GM18870 (cell line): Measurements from ENCODE around the gene NUDT2.

Source experiments
- ATAC-seq: cut with Tn5 transposase; IDR thresholded peaks from one replicate; pipeline ENCODE4 v1.9.1; 2021; ENCODE audit warnings: moderate library complexity; ENCODE audit not compliant: unreplicated experiment

The NUDT2 gene

GRCh38 chr9:34370335-34370969 lies 41.1 kb downstream of the NUDT2 start:
- no peak for ATAC-seq

- no peak for ATAC-seq
Observed at GRCh38 chr9:34370970-34371880, 41.9 kb downstream of the NUDT2 start.

GRCh38 chr9:34371886-34372466 lies 42.6 kb downstream of the NUDT2 start:
- no peak for ATAC-seq

GRCh38 chr9:34372467-34373011 lies 43.2 kb downstream of the NUDT2 start:
- ATAC-seq, result no peak

GRCh38 chr9:34373749-34374148 lies 44.4 kb downstream of the NUDT2 start:
- ATAC-seq, result no peak

- no peak for ATAC-seq
Observed at GRCh38 chr9:34374339-34374738, 45.0 kb downstream of the NUDT2 start.

- no peak for ATAC-seq
Observed at GRCh38 chr9:34374905-34375552, 45.7 kb downstream of the NUDT2 start.

GRCh38 chr9:34375901-34376595 lies 46.7 kb downstream of the NUDT2 start:
- ATAC-seq, result no peak

GRCh38 chr9:34376596-34377403 lies 47.4 kb downstream of the NUDT2 start, which contains the start of gene MYORG:
Gene MYORG, minus strand, starts transcription at chr9:34376898. Its CDS starts 3,955 bp downstream, at chr9:34372943.
- peak; percentile 79 for ATAC-seq

- no peak for ATAC-seq
Observed at GRCh38 chr9:34377404-34377746, 48.0 kb downstream of the NUDT2 start.

- ATAC-seq, result no peak
Observed at GRCh38 chr9:34378376-34379060, 49.1 kb downstream of the NUDT2 start.

- ATAC-seq, result no peak
Observed at GRCh38 chr9:34379334-34380033, 50.1 kb downstream of the NUDT2 start.

GRCh38 chr9:34380034-34380510 lies 50.7 kb downstream of the NUDT2 start:
- ATAC-seq, result no peak

GRCh38 chr9:34380511-34381315 lies 51.3 kb downstream of the NUDT2 start:
- no peak for ATAC-seq

GRCh38 chr9:34381323-34381722 lies 52.0 kb downstream of the NUDT2 start:
- ATAC-seq, result no peak

GRCh38 chr9:34382054-34382453 lies 52.7 kb downstream of the NUDT2 start:
- no peak for ATAC-seq

- no peak for ATAC-seq
Observed at GRCh38 chr9:34382879-34383278, 53.5 kb downstream of the NUDT2 start.

GRCh38 chr9:34383904-34384303 lies 54.5 kb downstream of the NUDT2 start:
- no peak for ATAC-seq
